ENCODE measurements around the gene LRRFIP2. TPM values are rescaled to one million over a fixed set of nuclear protein-coding genes. Genes with fewer than 3 reads are reported as not detected.
"Not testable (repeated sequence)": the region's sequence is repeated elsewhere in the genome, so short reads cannot be mapped to it uniquely, and the experiment has no call there.

The LRRFIP2 gene
- total and polyA plus RNA-seq, 4 donors: 45.7 to 74.3 (median 67.1) TPM

DNA sequence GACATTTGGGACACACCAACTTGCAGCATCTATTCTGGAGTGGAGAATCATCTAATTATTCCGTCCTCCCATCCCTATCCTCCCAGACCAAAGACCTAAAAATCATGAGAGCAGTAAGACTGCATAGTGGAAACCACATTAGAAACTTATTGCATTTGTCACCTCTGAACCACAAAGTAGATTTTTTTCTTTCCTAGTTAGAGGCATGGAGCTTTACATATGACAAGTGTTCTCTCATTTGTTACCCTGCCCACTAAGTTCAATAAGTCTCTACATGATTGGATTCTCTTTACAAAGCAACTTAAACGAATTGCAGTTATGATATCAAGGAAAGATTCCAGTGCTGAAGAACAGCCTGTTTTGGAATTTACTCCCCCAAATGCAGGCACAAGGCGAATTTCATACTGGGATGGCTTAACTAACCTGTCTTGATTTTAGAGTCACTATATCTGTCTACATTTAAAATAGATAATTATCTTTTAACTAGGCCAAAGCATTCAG lies 42.3 kb upstream of the LRRFIP2 start:
- Histone ChIP-seq H3K4me1 (ENCODE audit: control insufficient read depth, insufficient read depth, low read length) (peaks cover 6% of the 10 kb centered on the region), H3K4me3 (ENCODE audit: low read depth, low read length) (no peak overlapping the region), H3K27ac (ENCODE audit: low read depth, low read length) (no peak overlapping the region), H3K27me3 (ENCODE audit: control insufficient read depth, insufficient read depth, low read length) (no peaks in the 10 kb centered on the region), H3K36me3 (ENCODE audit: control insufficient read depth, insufficient read depth, low read length) (peaks cover 5% of the 10 kb centered on the region), H3K9me3 (ENCODE audit: control insufficient read depth, insufficient read depth, low read length) (no peaks in the 10 kb centered on the region)
- DNase-seq (ENCODE audit: low read depth in 4 of 6, low spot score in 6 of 6): no peak
- 83% methylated on average over 2 of the region's 3 CpGs for WGBS (ENCODE audit: insufficient coverage)

DNA sequence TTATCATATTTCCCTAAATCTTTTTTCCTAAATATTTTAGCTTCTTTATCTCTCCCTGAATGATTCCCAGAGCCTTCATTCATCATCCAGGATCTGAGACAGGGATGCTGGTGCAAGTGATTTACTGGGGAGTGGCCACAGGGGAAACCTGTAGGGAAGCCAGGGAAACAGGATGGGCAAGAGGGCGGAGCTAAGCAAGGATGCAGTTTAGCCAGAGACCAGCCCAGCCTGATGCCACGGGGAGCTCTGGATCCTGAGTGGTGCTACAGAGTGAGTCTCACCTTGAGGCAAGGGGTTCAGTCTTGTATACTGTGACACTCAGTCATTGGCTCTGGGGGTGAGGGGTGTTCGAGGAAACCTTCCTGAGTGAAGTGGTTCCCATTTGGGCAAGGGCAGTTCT lies 39.7 kb upstream of the LRRFIP2 start:
- WGBS (ENCODE audit: insufficient coverage): 69% methylated on average over 3 of the region's 3 CpGs
- peaks cover 5% of the 10 kb centered on the region for H3K36me3 ChIP-seq (ENCODE audit: control insufficient read depth, insufficient read depth, low read length)
- DNase-seq (ENCODE audit: low read depth in 4 of 6, low spot score in 6 of 6): no peak
- no peaks in the 10 kb centered on the region for H3K9me3 ChIP-seq (ENCODE audit: control insufficient read depth, insufficient read depth, low read length)
- H3K27ac ChIP-seq (ENCODE audit: low read depth, low read length): no peak overlapping the region
- no peaks in the 10 kb centered on the region for H3K27me3 ChIP-seq (ENCODE audit: control insufficient read depth, insufficient read depth, low read length)
- H3K4me3 ChIP-seq (ENCODE audit: low read depth, low read length): no peak overlapping the region
- peaks cover 6% of the 10 kb centered on the region for H3K4me1 ChIP-seq (ENCODE audit: control insufficient read depth, insufficient read depth, low read length)

- no peaks in the 10 kb centered on the region for H3K27me3 ChIP-seq (ENCODE audit: control insufficient read depth, insufficient read depth, low read length)
- no peaks in the 10 kb centered on the region for H3K4me1 ChIP-seq (ENCODE audit: control insufficient read depth, insufficient read depth, low read length)
- no peak overlapping the region for H3K27ac ChIP-seq (ENCODE audit: low read depth, low read length)
- peak in 1 of 6 donors; percentile 7 for DNase-seq (ENCODE audit: low read depth in 4 of 6, low spot score in 6 of 6)
- no peaks in the 10 kb centered on the region for H3K9me3 ChIP-seq (ENCODE audit: control insufficient read depth, insufficient read depth, low read length)
- H3K4me3 ChIP-seq (ENCODE audit: low read depth, low read length): no peak overlapping the region
- no peaks in the 10 kb centered on the region for H3K36me3 ChIP-seq (ENCODE audit: control insufficient read depth, insufficient read depth, low read length)
- WGBS (ENCODE audit: insufficient coverage): 100% methylated on average over 2 of the region's 4 CpGs
Observed at GRCh38 chr3:37210230-37210629, 35.8 kb upstream of the LRRFIP2 start.

- not testable (repeated sequence) for DNase-seq (ENCODE audit: low read depth in 4 of 6, low spot score in 6 of 6); H3K4me3 ChIP-seq (ENCODE audit: low read depth, low read length); H3K27me3 ChIP-seq (ENCODE audit: control insufficient read depth, insufficient read depth, low read length); H3K27ac ChIP-seq (ENCODE audit: low read depth, low read length); H3K4me1 ChIP-seq (ENCODE audit: control insufficient read depth, insufficient read depth, low read length); H3K9me3 ChIP-seq (ENCODE audit: control insufficient read depth, insufficient read depth, low read length); H3K36me3 ChIP-seq (ENCODE audit: control insufficient read depth, insufficient read depth, low read length)
- 93% methylated on average over 3 of the region's 3 CpGs for WGBS (ENCODE audit: insufficient coverage)
Observed at GRCh38 chr3:37208576-37208975, 34.2 kb upstream of the LRRFIP2 start.

DNA sequence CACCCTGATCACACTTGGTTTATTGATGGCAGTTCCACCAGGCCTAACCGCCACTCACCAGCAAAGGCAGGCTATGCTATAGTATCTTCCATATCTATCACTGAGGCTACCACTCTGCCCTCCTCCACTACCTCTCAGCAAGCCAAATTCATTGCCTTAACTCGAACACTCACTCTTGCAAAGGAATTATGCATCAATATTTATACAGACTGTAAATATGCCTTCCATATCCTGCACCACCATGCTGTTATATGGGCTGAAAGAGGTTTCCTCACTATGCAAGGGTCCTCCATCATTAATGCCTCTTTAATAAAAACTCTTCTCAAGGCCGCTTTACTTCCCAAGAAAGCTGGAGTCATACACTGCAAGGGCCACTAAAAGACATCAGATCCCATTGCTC lies 33.6 kb upstream of the LRRFIP2 start:
- H3K27me3 ChIP-seq (ENCODE audit: control insufficient read depth, insufficient read depth, low read length); H3K4me1 ChIP-seq (ENCODE audit: control insufficient read depth, insufficient read depth, low read length); H3K36me3 ChIP-seq (ENCODE audit: control insufficient read depth, insufficient read depth, low read length); H3K27ac ChIP-seq (ENCODE audit: low read depth, low read length); H3K9me3 ChIP-seq (ENCODE audit: control insufficient read depth, insufficient read depth, low read length); DNase-seq (ENCODE audit: low read depth in 4 of 6, low spot score in 6 of 6); H3K4me3 ChIP-seq (ENCODE audit: low read depth, low read length): not testable (repeated sequence)
- WGBS (ENCODE audit: insufficient coverage): 100% methylated on average over 2 of the region's 3 CpGs

DNA sequence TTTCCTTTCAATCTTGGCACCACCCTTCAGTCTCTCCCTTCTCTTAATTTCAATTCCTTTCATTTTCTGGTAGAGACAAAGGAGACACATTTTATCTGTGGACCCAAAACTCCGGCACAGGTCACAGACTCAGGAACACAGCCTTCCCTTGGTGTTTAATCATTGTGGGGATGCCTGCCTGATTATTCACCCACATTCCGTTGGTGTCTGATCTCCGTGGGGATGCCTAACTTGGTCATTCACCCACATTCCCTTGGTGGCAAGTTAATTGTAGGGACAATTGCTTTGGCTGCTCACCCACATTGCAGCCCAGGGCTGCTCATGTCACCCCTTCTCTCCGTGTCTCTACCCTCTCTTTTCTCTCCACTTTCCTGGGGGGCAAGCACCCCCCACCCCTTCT lies 31.7 kb upstream of the LRRFIP2 start:
- not testable (repeated sequence) for H3K4me1 ChIP-seq (ENCODE audit: control insufficient read depth, insufficient read depth, low read length); H3K27ac ChIP-seq (ENCODE audit: low read depth, low read length); H3K9me3 ChIP-seq (ENCODE audit: control insufficient read depth, insufficient read depth, low read length); H3K36me3 ChIP-seq (ENCODE audit: control insufficient read depth, insufficient read depth, low read length); H3K27me3 ChIP-seq (ENCODE audit: control insufficient read depth, insufficient read depth, low read length); H3K4me3 ChIP-seq (ENCODE audit: low read depth, low read length); DNase-seq (ENCODE audit: low read depth in 4 of 6, low spot score in 6 of 6)
- 48% methylated on average over 2 of the region's 4 CpGs for WGBS (ENCODE audit: insufficient coverage)

DNA sequence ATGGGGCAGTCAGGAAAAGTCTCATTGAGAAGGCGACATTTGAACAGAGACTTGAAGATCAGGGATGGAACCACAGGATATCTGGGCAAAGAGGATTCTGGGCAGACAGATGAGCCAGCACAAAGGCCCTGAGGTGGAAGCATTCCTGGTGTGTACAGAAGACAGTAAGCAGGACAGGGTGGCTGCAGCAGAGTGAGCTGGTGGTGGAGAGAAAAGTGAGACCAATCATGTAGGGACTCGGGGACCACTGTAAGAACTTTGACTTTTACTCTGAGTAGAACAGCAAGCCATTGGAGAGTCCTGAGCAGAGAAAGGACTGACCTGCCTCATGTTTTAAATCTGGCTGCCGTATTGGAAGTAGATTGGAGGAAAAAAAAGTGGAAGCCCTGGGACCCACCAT lies 29.9 kb upstream of the LRRFIP2 start:
- no peak for DNase-seq (ENCODE audit: low read depth in 4 of 6, low spot score in 6 of 6)
- H3K4me1 ChIP-seq (ENCODE audit: control insufficient read depth, insufficient read depth, low read length): no peaks in the 10 kb centered on the region
- no peak overlapping the region for H3K27ac ChIP-seq (ENCODE audit: low read depth, low read length)
- no peak overlapping the region for H3K4me3 ChIP-seq (ENCODE audit: low read depth, low read length)
- no peaks in the 10 kb centered on the region for H3K27me3 ChIP-seq (ENCODE audit: control insufficient read depth, insufficient read depth, low read length)
- no peaks in the 10 kb centered on the region for H3K9me3 ChIP-seq (ENCODE audit: control insufficient read depth, insufficient read depth, low read length)
- WGBS (ENCODE audit: insufficient coverage): 95% methylated on average over 3 of the region's 3 CpGs
- H3K36me3 ChIP-seq (ENCODE audit: control insufficient read depth, insufficient read depth, low read length): no peaks in the 10 kb centered on the region

GRCh38 chr3:37202035-37202434 lies 27.7 kb upstream of the LRRFIP2 start:
- H3K9me3 ChIP-seq (ENCODE audit: control insufficient read depth, insufficient read depth, low read length): no peaks in the 10 kb centered on the region
- DNase-seq (ENCODE audit: low read depth in 4 of 6, low spot score in 6 of 6): peak in 2 of 6 donors; percentile 40 to 54
- no peak overlapping the region for H3K4me3 ChIP-seq (ENCODE audit: low read depth, low read length)
- H3K27ac ChIP-seq (ENCODE audit: low read depth, low read length): no peak overlapping the region
- no peaks in the 10 kb centered on the region for H3K27me3 ChIP-seq (ENCODE audit: control insufficient read depth, insufficient read depth, low read length)
- peaks cover 7% of the 10 kb centered on the region for H3K4me1 ChIP-seq (ENCODE audit: control insufficient read depth, insufficient read depth, low read length)
- H3K36me3 ChIP-seq (ENCODE audit: control insufficient read depth, insufficient read depth, low read length): no peaks in the 10 kb centered on the region
- 67% methylated on average over 2 of the region's 3 CpGs for WGBS (ENCODE audit: insufficient coverage)

DNA sequence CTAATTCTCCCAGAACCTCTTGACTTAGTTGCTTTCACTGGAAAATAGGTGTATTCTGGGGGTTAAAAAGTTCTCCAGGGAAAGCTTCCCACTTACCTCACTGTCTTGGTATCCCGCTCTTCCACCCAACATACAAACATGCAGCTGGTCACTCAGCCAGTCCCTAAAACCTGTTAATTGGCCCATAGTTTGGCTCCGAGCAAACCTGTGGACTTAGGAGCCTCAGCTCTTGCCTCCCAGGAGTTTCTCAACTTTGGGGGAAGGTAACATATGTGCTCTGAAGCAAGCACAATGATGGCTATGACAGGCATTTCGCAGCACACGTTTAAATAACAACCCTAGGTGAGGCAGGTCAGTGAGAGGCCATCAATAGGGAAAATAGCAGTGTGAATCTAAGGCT lies 25.8 kb upstream of the LRRFIP2 start:
- no peaks in the 10 kb centered on the region for H3K27me3 ChIP-seq (ENCODE audit: control insufficient read depth, insufficient read depth, low read length)
- no peak overlapping the region for H3K27ac ChIP-seq (ENCODE audit: low read depth, low read length)
- H3K4me3 ChIP-seq (ENCODE audit: low read depth, low read length): no peak overlapping the region
- WGBS (ENCODE audit: insufficient coverage): 100% methylated on average over 2 of the region's 4 CpGs
- no peaks in the 10 kb centered on the region for H3K36me3 ChIP-seq (ENCODE audit: control insufficient read depth, insufficient read depth, low read length)
- H3K4me1 ChIP-seq (ENCODE audit: control insufficient read depth, insufficient read depth, low read length): peaks cover 8% of the 10 kb centered on the region
- no peaks in the 10 kb centered on the region for H3K9me3 ChIP-seq (ENCODE audit: control insufficient read depth, insufficient read depth, low read length)
- no peak for DNase-seq (ENCODE audit: low read depth in 4 of 6, low spot score in 6 of 6)

GRCh38 chr3:37198996-37199395 lies 24.6 kb upstream of the LRRFIP2 start:
- Histone ChIP-seq H3K9me3 (ENCODE audit: control insufficient read depth, insufficient read depth, low read length) (no peaks in the 10 kb centered on the region), H3K27me3 (ENCODE audit: control insufficient read depth, insufficient read depth, low read length) (no peaks in the 10 kb centered on the region), H3K4me1 (ENCODE audit: control insufficient read depth, insufficient read depth, low read length) (peaks cover 8% of the 10 kb centered on the region), H3K36me3 (ENCODE audit: control insufficient read depth, insufficient read depth, low read length) (no peaks in the 10 kb centered on the region), H3K27ac (ENCODE audit: low read depth, low read length) (no peak overlapping the region), H3K4me3 (ENCODE audit: low read depth, low read length) (no peak overlapping the region)
- DNase-seq (ENCODE audit: low read depth in 4 of 6, low spot score in 6 of 6): peak in 1 of 6 donors; percentile 34
- 58% methylated on average over 2 of the region's 2 CpGs for WGBS (ENCODE audit: insufficient coverage)
